GM12878 (cell line): ENCODE measurements around the gene GALP. TPM values are rescaled to one million over a fixed set of nuclear protein-coding genes. Genes with fewer than 3 reads are reported as not detected.

Experiments
- ATAC-seq: fragments of 200-7000 bp; cut with Tn5 transposase; 3 replicates; pipeline ENCODE4 v1.9.1; 2020; ENCODE audit warnings: mild to moderate bottlenecking, moderate library complexity
- BruUV-seq: library from RNA; stranded (reverse); fragments of 400-500 nt; replicated peaks from 2 replicates; lab custom pipeline; 2021; lab: Mats Ljungman, UMichigan
- CTCF ChIA-PET: fragments of 300-600 bp; sonication (Branson Sonifier 250); formaldehyde crosslinking; extraction: SDS; loops from one replicate; lab custom pipeline; 2021; ENCODE audit warnings: inconsistent platforms; lab: Yijun Ruan, JAX
- POLR2A ChIA-PET: fragments of 350-600 bp; formaldehyde crosslinking; extraction: SDS; loops from one replicate; lab custom pipeline; 2021; ENCODE audit warnings: inconsistent platforms; lab: Charles Lee
- RAD21 ChIA-PET: fragments of 300-600 bp; sonication (Branson Sonifier 250); formaldehyde crosslinking; loops from one replicate; lab custom pipeline; 2023; ENCODE audit warnings: antibody characterized with exemption; ENCODE audit not compliant: unreplicated experiment; lab: Charles Lee
- SMC1A ChIA-PET: fragments of 300-600 bp; sonication (Branson Sonifier 250); formaldehyde crosslinking; loops from one replicate; lab custom pipeline; 2023; ENCODE audit not compliant: unreplicated experiment, uncharacterized antibody; lab: Charles Lee
- DNase-seq: peaks from one replicate; pipeline ENCODE4 v3.0.0-alpha.2; 2011; ENCODE audit warnings: low read depth, low spot score
- FAIRE-seq: peaks from 3 replicates; lab custom pipeline; 2011; peaks lifted over from hg19 to GRCh38; lab: Jason Lieb, UNC
- H2AFZ ChIP-seq: 2 replicates; pipeline ENCODE4 v1.6.0; 2011; ENCODE audit warnings: low read depth, low read length, control low read depth; ENCODE audit not compliant: control insufficient read depth
- H3K27ac ChIP-seq: 2 replicates; pipeline ENCODE4 v1.5.1; 2011; ENCODE audit warnings: control low read depth; ENCODE audit not compliant: control insufficient read depth, insufficient read depth
- H3K27me3 ChIP-seq, 2 experiments: replicated peaks in 1 of 2; 2 replicates each; pipeline versions ENCODE4 v1.6.0 to v1.6.1; 2011; ENCODE audit warnings: low read length in 1 of 2; ENCODE audit not compliant: control insufficient read depth in 2 of 2, insufficient read depth in 2 of 2
- H3K36me3 ChIP-seq, 2 experiments: 2 replicates each; pipeline ENCODE4 v1.5.1; 2011; ENCODE audit warnings: low read length in 1 of 2; ENCODE audit not compliant: control insufficient read depth in 2 of 2, insufficient read depth in 2 of 2
- H3K4me1 ChIP-seq: 2 replicates; pipeline ENCODE4 v1.6.1; 2011; ENCODE audit warnings: mild to moderate bottlenecking, low read length, moderate library complexity, mixed read lengths; ENCODE audit not compliant: control insufficient read depth, insufficient read depth
- H3K4me2 ChIP-seq: 2 replicates; pipeline ENCODE4 v1.6.0; 2011; ENCODE audit warnings: control low read depth; ENCODE audit not compliant: control insufficient read depth, insufficient read depth
- H3K4me3 ChIP-seq: fragments of 200-600 bp; sonication (generic); 2 replicates; pipeline ENCODE4 v1.5.1; 2016
- H3K79me2 ChIP-seq: 2 replicates; pipeline ENCODE4 v1.6.0; 2011; ENCODE audit warnings: low read length; ENCODE audit not compliant: control insufficient read depth, insufficient read depth
- H3K9ac ChIP-seq: 2 replicates; pipeline ENCODE4 v1.8.0; 2011; ENCODE audit warnings: low read length, control low read depth, mixed read lengths; ENCODE audit not compliant: control insufficient read depth, insufficient read depth
- H3K9me3 ChIP-seq: replicated peaks from 3 replicates; pipeline ENCODE4 v1.5.1; 2011; ENCODE audit warnings: mild to moderate bottlenecking, low read length; ENCODE audit not compliant: control insufficient read depth, insufficient read depth
- H4K20me1 ChIP-seq: 2 replicates; pipeline ENCODE4 v1.6.0; 2011; ENCODE audit not compliant: control insufficient read depth, insufficient read depth
- IKZF2 ChIP-seq, 2 experiments: fragments of 450-650 bp; IDR thresholded peaks; 2 replicates each; pipeline ENCODE4 v1.6.1; 2017; ENCODE audit warnings: mild to moderate bottlenecking in 2 of 2, moderate library complexity in 2 of 2
- KDM1A ChIP-seq: fragments of 200-600 bp; sonication (generic); IDR thresholded peaks from 2 replicates; pipeline ENCODE4 v1.6.1; 2016; ENCODE audit warnings: borderline replicate concordance
- NKRF ChIP-seq: fragments of 450-650 bp; conservative IDR thresholded peaks from 2 replicates; pipeline ENCODE4 v1.6.1; 2017; ENCODE audit warnings: mild to moderate bottlenecking, moderate library complexity
- WGBS: methylation state at CpG from one replicate; pipeline ENCODE4 v1.1.6; 2016; ENCODE audit warnings: low lambda C conversion rate; ENCODE audit not compliant: insufficient replicate concordance, insufficient coverage; ENCODE audit errors: missing lambda C conversion rate; 5-methylcytosine and 5-hydroxymethylcytosine counted together
- in situ Hi-C: fragments of 300-500 bp; cut with MboI; formaldehyde crosslinking; loops from 9 replicates; pipeline ENCODE4 v1.14.3; 2018; ENCODE audit warnings: mixed read lengths
- intact Hi-C: fragments of 100-400 bp; cut with micrococcal nuclease; formaldehyde crosslinking; loops from one replicate; pipeline ENCODE4 v1.14.2; 2022; ENCODE audit not compliant: unreplicated experiment
- polyA plus RNA-seq, 11 experiments: library from polyadenylated mRNA; depleted of rRNA in 4 of 11; unstranded in 6 of 11; stranded (reverse) in 5 of 11; fragments of >200 nt; fragmentation: Nextera tagmentation in 4 of 11; fragmentation: Illumina TruSeq in 1 of 11; extraction: Ambion mirVana in 4 of 11; extraction: Trizol in 1 of 11; gene quantifications; 1 replicate in 1 of 11; 2 replicates in 10 of 11; pipeline versions ENCODE4 v1.2.1 to v1.2.3, GENCODE V29; 2011 to 2016; ENCODE audit warnings: inconsistent platforms in 2 of 11, missing spikeins in 2 of 11, low read depth in 1 of 11
- total RNA-seq, 4 experiments: library from RNA; depleted of rRNA in 3 of 4; stranded (reverse); fragments of >200 nt in 3 of 4; fragmentation: Illumina TruSeq in 1 of 4; extraction: Trizol in 1 of 4; gene quantifications; 2 replicates each; pipeline versions ENCODE4 v1.2.1 to v1.2.3, GENCODE V29; 2013 to 2021
- TF ChIP-seq, protein P1 (sequence below): fragments of 450-650 bp; IDR thresholded peaks from 2 replicates; pipeline ENCODE4 v1.6.1; 2017; ENCODE audit warnings: antibody characterized with exemption, mild to moderate bottlenecking, moderate library complexity

GALP gene
- total and polyA plus RNA-seq, 10 of the 15 experiments (the other 5 are each of a cell fraction or from before 2014, with no cell fraction given): not detected

DNA sequence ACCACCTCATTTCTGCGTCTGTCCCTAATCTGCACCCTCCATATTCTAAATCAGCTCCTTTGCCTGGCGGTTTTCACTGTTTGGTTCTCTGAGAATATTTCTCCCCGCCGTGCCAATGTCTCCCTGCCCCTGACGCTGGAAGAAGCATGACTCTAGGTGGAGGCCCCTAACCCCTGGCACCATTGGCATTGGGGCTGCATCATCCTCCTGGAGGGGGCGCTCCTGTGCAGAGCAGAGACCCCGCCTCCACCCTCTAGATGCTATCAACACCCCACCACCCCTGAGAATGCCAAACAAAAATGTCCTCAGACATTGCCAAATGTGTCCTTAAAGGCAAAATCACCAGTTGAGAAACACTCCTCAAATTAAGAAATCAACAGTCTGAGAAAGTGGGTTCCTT, 15.3 kb downstream of the GALP start (continued):
- TF ChIP-seq, protein P1, sequence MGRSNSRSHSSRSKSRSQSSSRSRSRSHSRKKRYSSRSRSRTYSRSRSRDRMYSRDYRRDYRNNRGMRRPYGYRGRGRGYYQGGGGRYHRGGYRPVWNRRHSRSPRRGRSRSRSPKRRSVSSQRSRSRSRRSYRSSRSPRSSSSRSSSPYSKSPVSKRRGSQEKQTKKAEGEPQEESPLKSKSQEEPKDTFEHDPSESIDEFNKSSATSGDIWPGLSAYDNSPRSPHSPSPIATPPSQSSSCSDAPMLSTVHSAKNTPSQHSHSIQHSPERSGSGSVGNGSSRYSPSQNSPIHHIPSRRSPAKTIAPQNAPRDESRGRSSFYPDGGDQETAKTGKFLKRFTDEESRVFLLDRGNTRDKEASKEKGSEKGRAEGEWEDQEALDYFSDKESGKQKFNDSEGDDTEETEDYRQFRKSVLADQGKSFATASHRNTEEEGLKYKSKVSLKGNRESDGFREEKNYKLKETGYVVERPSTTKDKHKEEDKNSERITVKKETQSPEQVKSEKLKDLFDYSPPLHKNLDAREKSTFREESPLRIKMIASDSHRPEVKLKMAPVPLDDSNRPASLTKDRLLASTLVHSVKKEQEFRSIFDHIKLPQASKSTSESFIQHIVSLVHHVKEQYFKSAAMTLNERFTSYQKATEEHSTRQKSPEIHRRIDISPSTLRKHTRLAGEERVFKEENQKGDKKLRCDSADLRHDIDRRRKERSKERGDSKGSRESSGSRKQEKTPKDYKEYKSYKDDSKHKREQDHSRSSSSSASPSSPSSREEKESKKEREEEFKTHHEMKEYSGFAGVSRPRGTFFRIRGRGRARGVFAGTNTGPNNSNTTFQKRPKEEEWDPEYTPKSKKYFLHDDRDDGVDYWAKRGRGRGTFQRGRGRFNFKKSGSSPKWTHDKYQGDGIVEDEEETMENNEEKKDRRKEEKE: no peak
- TF ChIP-seq, all 136 proteins: peak for 0

DNA sequence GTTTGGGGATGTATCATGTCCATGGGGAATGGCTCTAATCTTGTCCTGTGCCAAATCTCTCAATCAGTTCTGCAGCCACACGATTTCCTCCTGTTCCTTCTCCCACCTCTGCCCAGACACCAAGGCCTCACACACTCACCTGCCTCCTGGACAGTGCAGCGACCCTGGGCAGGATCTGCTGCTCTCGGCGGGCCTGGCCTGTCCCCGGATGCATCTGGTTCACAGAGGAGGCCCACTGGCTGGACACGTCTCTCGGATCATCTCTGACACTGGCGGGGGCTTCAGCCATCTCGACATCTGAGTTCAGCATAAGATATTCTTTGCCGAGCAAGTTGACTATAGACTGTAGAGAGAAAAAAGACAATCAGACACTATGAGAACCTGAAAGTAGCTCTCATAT, 15.9 kb downstream of the GALP start:
- POLR2A ChIA-PET: no interaction called here
- in situ Hi-C loops: no loop called here
- Histone ChIP-seq H3K79me2 (no peaks in the 10 kb centered on the region), H2AFZ (no peak overlapping the region), H4K20me1 (no peaks in the 10 kb centered on the region), H3K4me3 (no peak overlapping the region), H3K27ac (no peak overlapping the region), H3K36me3 (no peaks in the 10 kb centered on the region), H3K9me3 (no peaks in the 10 kb centered on the region), H3K4me2 (no peak overlapping the region), H3K9ac (no peak overlapping the region), H3K4me1 (no peaks in the 10 kb centered on the region)
- DNase-seq (no peak), FAIRE-seq (no peak)
- 30% methylated on average over 9 of the region's 10 CpGs for WGBS
- RAD21 ChIA-PET: no interaction called here
- intact Hi-C loops: no loop called here
- CTCF ChIA-PET: no interaction called here
- no TSS peak for BruUV-seq
- TF ChIP-seq NKRF (no peak), KDM1A (no peak), IKZF2 (IDR thresholded peaks at IDR 0.05) (no peak)
- TF ChIP-seq, all 136 proteins: peak for 0
- SMC1A ChIA-PET: no interaction called here
- ATAC-seq: no peak
- no peaks in the 10 kb centered on the region for H3K27me3 ChIP-seq
